Effector memory CD4-positive, alpha-beta T cell (primary cell): Measurements from ENCODE around the gene POLR2E.

Experiments used
- DNase-seq, 3 donors: peaks; one replicate each; pipeline ENCODE4 v3.0.0-alpha.2; 2020
- H3K27ac ChIP-seq: 2 replicates; pipeline ENCODE4 v1.7.0; 2013; ENCODE audit warnings: mild to moderate bottlenecking, low read length, moderate library complexity; ENCODE audit not compliant: insufficient read depth, poor library complexity, severe bottlenecking
- H3K27me3 ChIP-seq: replicated peaks from 2 replicates; pipeline ENCODE4 v1.7.0; 2013; ENCODE audit warnings: mild to moderate bottlenecking, low read length; ENCODE audit not compliant: insufficient read depth, control insufficient read depth, poor library complexity, severe bottlenecking
- H3K36me3 ChIP-seq: 2 replicates; pipeline ENCODE4 v1.7.0; 2013; ENCODE audit warnings: mild to moderate bottlenecking, low read length, moderate library complexity; ENCODE audit not compliant: control insufficient read depth, insufficient read depth
- H3K4me1 ChIP-seq: 2 replicates; pipeline ENCODE4 v1.7.0; 2013; ENCODE audit warnings: low read length, mild to moderate bottlenecking; ENCODE audit not compliant: control insufficient read depth, insufficient read depth, poor library complexity, severe bottlenecking
- H3K4me3 ChIP-seq: 2 replicates; pipeline ENCODE4 v1.7.0; 2013; ENCODE audit warnings: low read length, low read depth, mild to moderate bottlenecking; ENCODE audit not compliant: insufficient read depth, poor library complexity, severe bottlenecking
- H3K9me3 ChIP-seq: 2 replicates; pipeline ENCODE4 v1.7.0; 2013; ENCODE audit warnings: mild to moderate bottlenecking, low read length, moderate library complexity; ENCODE audit not compliant: control insufficient read depth

Gene POLR2E

DNA sequence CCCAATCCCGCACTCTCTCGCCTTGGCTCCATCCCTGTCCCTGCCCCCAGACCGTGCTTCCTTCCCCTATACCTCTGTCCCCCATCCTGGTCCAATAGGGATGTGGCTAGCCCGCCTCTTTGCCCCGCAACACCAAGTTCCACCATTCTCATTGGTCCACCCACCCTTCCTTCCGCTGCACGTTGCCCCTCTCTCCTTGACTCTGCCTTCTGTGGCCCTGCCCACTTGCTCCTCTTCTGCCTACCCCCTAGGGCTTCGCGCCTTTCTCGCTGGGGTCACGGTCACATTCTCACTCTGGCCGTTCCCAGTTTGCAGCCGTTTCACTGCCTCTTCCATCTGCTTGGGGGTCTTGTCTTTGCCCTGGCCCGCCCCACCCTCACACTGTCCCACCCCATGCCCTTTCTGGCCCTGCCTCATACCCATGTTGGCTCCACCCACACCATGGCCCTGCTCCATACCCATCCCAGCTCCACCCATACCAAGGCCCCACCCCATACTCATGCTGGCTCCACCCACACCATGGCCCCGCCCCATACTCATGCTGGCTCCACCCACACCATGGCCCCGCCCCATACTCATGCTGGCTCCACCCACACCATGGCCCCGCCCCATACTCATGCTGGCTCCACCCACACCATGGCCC, 32.7 kb downstream of the POLR2E start:
- no peaks in the 10 kb centered on the region for H3K9me3 ChIP-seq
- DNase-seq, result no peak
- H3K36me3 ChIP-seq, result peaks cover 5% of the 10 kb centered on the region
- H3K4me1 ChIP-seq, result peaks cover 40% of the 10 kb centered on the region
- H3K27me3 ChIP-seq, result no peaks in the 10 kb centered on the region
- H3K27ac ChIP-seq, result no peak overlapping the region
- H3K4me3 ChIP-seq, result no peak overlapping the region

DNA sequence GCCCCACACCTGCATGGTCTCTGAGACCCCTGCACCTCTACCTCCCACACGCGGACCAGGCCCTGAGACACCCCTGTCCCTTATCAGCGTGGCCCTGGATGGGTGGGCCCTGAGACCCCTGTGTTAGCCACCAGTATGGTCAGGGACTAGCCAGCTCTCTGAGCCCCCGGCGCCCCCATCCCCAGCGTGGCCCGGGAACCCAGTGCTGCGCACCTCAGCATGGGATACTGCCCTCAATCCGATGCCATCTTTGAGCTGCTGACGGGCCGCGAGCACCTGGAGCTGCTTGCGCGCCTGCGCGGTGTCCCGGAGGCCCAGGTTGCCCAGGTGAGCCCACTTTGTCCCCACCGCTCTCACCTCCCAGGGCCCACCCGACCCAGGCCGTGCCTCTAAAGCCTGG, 33.2 kb downstream of the POLR2E start:
- Histone ChIP-seq H3K27me3 (no peaks in the 10 kb centered on the region), H3K9me3 (no peaks in the 10 kb centered on the region), H3K27ac (no peak overlapping the region), H3K4me3 (no peak overlapping the region), H3K36me3 (peaks cover 7% of the 10 kb centered on the region), H3K4me1 (peaks cover 41% of the 10 kb centered on the region)
- DNase-seq, result no peak

DNA sequence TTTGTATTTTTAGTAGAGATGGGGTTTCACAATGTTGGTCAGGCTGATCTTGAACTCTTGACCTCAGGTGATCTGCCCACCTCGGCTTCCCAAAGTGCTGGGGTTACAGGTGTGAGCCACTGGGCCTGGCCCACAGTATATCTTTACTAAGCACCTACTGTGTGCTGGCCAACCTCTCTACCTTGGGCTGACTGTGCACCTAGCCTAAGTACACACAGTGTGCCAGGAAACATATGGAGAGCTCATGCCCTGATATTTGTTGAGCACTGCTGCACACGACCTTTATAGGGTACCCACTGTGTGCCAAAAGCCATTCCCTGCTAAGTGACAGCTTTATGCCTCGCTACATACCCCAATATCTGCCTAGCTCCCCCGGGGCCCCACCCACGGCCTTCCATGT, 34.5 kb downstream of the POLR2E start:
- Histone ChIP-seq H3K27ac (no peak overlapping the region), H3K4me1 (peaks cover 30% of the 10 kb centered on the region), H3K36me3 (peaks cover 20% of the 10 kb centered on the region), H3K27me3 (no peaks in the 10 kb centered on the region), H3K9me3 (no peaks in the 10 kb centered on the region), H3K4me3 (no peak overlapping the region)
- no peak for DNase-seq

DNA sequence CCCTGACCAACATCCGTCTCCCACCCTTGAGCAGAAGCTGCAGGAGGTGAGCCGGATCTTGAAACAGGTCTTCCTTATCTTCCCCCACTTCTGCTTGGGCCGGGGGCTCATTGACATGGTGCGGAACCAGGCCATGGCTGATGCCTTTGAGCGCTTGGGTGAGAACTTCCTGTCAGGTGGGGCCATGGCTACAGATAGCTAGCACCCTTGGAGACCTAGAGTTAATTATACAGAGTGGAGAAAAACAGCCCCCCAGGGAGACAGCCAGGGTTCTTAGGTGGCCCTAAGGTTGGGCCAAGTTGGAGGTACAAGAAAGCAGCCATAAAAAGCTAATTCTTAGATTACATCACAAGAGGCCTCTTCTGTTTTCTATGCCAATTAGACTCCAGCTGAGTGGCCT, 37.1 kb downstream of the POLR2E start:
- Histone ChIP-seq H3K36me3 (peaks cover 32% of the 10 kb centered on the region), H3K4me3 (no peak overlapping the region), H3K27me3 (no peaks in the 10 kb centered on the region), H3K27ac (no peak overlapping the region), H3K9me3 (no peaks in the 10 kb centered on the region), H3K4me1 (peaks cover 11% of the 10 kb centered on the region)
- no peak for DNase-seq

DNA sequence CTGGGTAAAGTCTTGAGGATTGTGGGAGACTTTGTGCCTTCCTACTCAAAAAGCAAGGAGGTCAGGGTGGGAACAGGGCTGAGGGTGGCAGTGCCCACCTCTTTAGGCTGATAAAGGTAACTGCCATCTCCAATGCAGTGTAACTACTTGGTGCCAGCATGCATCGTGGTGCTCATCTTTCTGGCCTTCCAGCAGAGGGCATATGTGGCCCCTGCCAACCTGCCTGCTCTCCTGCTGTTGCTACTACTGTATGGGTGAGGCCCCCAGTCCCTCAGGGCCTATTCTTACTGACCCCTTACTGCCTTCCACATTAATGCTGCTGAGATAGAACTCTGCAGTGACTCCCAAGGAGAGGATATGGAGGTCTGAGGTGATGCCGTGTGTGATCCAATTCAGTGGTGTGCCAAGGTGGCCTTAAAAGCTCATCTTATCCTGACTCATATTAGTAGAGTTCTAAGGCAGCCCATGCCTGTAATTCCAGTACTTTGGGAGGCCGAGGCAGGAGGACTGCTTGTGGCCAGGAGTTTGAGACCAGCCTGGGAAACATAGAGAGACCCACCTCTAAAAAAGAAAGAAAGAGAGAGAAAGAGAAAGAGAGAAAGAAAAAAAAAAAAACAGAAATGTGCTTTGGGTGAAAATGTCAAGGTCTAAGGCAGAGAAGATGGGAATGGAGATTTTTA, 37.9 kb downstream of the POLR2E start:
- Histone ChIP-seq H3K27ac (no peak overlapping the region), H3K4me1 (peaks cover 11% of the 10 kb centered on the region), H3K27me3 (no peaks in the 10 kb centered on the region), H3K36me3 (peaks cover 32% of the 10 kb centered on the region), H3K9me3 (no peaks in the 10 kb centered on the region), H3K4me3 (no peak overlapping the region)
- DNase-seq, result no peak

DNA sequence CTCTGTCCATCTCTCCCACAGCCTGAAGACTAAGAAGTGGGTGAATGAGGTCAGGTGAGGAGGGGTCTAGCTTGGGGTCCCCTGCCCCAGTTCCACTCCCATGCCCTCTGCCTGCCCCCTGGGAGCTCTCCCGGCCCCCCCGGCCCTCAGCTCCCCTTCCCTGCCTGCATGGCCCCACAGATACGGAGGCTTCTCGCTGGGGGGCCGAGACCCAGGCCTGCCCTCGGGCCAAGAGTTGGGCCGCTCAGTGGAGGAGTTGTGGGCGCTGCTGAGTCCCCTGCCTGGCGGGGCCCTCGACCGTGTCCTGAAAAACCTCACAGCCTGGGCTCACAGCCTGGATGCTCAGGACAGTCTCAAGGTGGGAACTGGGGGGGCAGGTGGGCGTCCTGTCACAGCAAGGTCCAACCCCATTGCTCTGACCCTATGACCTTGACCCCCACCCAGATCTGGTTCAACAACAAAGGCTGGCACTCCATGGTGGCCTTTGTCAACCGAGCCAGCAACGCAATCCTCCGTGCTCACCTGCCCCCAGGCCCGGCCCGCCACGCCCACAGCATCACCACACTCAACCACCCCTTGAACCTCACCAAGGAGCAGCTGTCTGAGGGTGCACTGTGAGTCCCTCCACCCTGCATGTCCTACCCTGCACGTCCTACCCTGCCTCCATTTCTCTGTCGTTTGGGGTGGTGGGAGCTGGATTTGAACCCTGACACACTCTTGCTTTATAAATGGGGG, 39.1 kb downstream of the POLR2E start:
- H3K36me3 ChIP-seq, result peaks cover 32% of the 10 kb centered on the region
- no peak for DNase-seq
- H3K27ac ChIP-seq, result no peak overlapping the region
- no peak overlapping the region for H3K4me3 ChIP-seq
- H3K9me3 ChIP-seq, result no peaks in the 10 kb centered on the region
- peaks cover 11% of the 10 kb centered on the region for H3K4me1 ChIP-seq
- no peaks in the 10 kb centered on the region for H3K27me3 ChIP-seq

DNA sequence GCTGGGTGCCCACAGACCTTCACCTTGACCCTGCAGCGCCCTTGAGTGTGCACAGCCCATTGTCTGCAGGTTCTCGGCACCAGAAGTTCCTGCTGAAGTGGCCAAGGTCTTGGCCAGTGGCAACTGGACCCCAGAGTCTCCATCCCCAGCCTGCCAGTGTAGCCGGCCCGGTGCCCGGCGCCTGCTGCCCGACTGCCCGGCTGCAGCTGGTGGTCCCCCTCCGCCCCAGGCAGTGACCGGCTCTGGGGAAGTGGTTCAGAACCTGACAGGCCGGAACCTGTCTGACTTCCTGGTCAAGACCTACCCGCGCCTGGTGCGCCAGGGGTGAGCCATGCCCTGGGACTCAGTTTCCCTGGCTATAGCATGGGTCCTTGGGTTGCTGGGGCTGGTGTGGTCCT, 40.1 kb downstream of the POLR2E start:
- Histone ChIP-seq H3K36me3 (peaks cover 32% of the 10 kb centered on the region), H3K4me1 (peaks cover 11% of the 10 kb centered on the region), H3K27ac (no peak overlapping the region), H3K4me3 (no peak overlapping the region), H3K27me3 (no peaks in the 10 kb centered on the region), H3K9me3 (no peaks in the 10 kb centered on the region)
- no peak for DNase-seq

DNA sequence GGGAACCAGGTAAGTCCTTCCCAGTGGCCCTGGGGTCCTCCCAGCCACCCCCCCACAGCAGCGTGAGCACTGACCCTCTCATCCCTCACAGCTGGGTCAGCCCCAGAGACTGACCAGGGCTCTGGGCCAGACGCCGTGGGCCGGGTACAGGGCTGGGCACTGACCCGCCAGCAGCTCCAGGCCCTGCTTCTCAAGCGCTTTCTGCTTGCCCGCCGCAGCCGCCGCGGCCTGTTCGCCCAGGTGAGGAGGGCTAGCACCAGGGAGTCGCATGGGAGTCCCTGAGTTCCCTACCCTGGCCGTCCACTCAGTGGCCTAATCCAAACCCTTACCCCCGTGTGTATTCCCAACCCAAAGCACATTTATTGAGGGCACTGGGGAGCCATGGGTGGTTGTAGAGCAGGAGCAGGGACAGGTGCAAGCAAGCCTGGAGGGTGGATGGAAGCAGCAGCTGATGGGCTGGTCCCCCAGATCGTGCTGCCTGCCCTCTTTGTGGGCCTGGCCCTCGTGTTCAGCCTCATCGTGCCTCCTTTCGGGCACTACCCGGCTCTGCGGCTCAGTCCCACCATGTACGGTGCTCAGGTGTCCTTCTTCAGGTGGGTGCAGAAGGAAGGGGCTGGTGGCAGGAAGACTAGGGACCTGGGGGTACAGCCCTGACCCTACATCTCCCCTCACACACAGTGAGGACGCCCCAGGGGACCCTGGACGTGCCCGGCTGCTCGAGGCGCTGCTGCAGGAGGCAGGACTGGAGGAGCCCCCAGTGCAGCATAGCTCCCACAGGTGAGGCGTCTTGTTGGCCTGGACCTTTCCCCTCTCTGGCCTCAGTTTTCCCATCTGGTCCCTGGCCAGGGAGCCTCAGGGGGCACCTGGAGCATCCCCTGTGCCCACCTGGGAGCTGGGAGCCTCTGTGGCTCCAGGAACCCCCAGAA, 40.8 kb downstream of the POLR2E start:
- peaks cover 32% of the 10 kb centered on the region for H3K36me3 ChIP-seq

DNA sequence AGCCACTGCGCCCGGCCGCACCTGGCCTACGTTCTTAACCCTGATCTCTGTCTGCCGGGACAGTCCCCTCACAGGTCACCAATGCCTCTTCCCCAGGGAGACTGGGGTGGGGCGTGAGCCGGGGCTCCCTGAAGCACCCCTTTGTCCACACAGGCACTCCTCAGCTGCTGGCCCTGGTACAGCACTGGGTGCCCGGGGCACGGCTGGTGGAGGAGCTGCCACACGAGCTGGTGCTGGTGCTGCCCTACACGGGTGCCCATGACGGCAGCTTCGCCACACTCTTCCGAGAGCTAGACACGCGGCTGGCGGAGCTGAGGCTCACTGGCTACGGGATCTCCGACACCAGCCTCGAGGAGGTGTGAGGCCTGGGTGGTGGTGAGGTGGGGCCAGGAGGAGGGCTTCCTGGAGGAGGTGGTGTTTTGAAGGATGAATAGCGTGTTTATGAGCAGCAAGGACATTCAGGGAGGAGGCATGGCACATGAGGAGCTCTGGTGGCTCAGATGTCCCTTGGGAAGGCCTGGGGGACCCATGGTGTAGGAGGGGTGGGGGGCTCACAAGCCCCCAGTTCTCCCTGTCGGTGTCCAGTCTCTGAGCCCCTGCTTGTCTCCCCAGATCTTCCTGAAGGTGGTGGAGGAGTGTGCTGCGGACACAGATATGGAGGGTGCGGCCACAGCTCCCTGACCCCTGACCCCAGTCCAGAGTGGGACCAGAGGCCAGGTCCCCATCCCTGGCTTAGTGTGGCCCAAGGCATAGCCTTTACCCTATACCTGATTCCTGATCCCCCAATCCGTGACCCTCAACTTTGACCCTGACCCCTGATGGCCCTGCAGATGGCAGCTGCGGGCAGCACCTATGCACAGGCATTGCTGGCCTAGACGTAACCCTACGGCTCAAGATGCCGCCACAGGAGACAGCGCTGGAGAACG, 41.7 kb downstream of the POLR2E start:
- Histone ChIP-seq H3K4me1 (peaks cover 11% of the 10 kb centered on the region), H3K36me3 (peaks cover 28% of the 10 kb centered on the region), H3K4me3 (no peak overlapping the region), H3K27ac (no peak overlapping the region), H3K27me3 (no peaks in the 10 kb centered on the region), H3K9me3 (no peaks in the 10 kb centered on the region)
- no peak for DNase-seq

More for the DNA sequence above, 40.8 kb downstream of the POLR2E start:
- Histone ChIP-seq H3K9me3 (no peaks in the 10 kb centered on the region), H3K4me1 (peaks cover 11% of the 10 kb centered on the region), H3K4me3 (no peak overlapping the region), H3K27ac (no peak overlapping the region), H3K27me3 (no peaks in the 10 kb centered on the region)
- DNase-seq, result no peak
